PFSK-1 (cell line): Measurements from ENCODE around the gene PSPH.

Experiments
- FOXP2 ChIP-seq: optimal IDR thresholded peaks from 2 replicates; pipeline ENCODE3; 2011; ENCODE audit warnings: borderline replicate concordance, control low read depth, inconsistent platforms; ENCODE audit not compliant: insufficient read depth; ENCODE audit errors: extremely low read length, extremely low read depth
- POLR2AphosphoS5 ChIP-seq: IDR thresholded peaks from 2 replicates; pipeline ENCODE4 v1.6.1; 2012; ENCODE audit warnings: low read depth, mild to moderate bottlenecking, control low read depth, low read length, moderate library complexity
- SIN3A ChIP-seq: IDR thresholded peaks from 2 replicates; pipeline ENCODE4 v1.6.1; 2012; ENCODE audit warnings: mild to moderate bottlenecking, low read length, moderate library complexity, borderline replicate concordance; ENCODE audit not compliant: insufficient read depth
- TAF1 ChIP-seq: IDR thresholded peaks from 2 replicates; pipeline ENCODE4 v1.6.1; 2012; ENCODE audit warnings: low read length, control low read depth, borderline replicate concordance; ENCODE audit not compliant: insufficient read depth
- TF ChIP-seq, protein P1 (sequence below), 2 experiments: IDR thresholded peaks; 2 replicates each; pipeline versions ENCODE4 v1.6.1 to v1.8.0; 2011 to 2012; ENCODE audit warnings: low read depth in 2 of 2, low read length in 2 of 2, control low read depth in 1 of 2, inconsistent platforms in 1 of 2, mild to moderate bottlenecking in 1 of 2, moderate library complexity in 1 of 2; ENCODE audit not compliant: insufficient read depth in 1 of 2

PSPH gene

GRCh38 chr7:56079450-56080185 is 28.4 kb upstream of the PSPH start:
- no peak for TF ChIP-seq POLR2AphosphoS5
- no peak for TF ChIP-seq SIN3A
- TF ChIP-seq, protein P1, sequence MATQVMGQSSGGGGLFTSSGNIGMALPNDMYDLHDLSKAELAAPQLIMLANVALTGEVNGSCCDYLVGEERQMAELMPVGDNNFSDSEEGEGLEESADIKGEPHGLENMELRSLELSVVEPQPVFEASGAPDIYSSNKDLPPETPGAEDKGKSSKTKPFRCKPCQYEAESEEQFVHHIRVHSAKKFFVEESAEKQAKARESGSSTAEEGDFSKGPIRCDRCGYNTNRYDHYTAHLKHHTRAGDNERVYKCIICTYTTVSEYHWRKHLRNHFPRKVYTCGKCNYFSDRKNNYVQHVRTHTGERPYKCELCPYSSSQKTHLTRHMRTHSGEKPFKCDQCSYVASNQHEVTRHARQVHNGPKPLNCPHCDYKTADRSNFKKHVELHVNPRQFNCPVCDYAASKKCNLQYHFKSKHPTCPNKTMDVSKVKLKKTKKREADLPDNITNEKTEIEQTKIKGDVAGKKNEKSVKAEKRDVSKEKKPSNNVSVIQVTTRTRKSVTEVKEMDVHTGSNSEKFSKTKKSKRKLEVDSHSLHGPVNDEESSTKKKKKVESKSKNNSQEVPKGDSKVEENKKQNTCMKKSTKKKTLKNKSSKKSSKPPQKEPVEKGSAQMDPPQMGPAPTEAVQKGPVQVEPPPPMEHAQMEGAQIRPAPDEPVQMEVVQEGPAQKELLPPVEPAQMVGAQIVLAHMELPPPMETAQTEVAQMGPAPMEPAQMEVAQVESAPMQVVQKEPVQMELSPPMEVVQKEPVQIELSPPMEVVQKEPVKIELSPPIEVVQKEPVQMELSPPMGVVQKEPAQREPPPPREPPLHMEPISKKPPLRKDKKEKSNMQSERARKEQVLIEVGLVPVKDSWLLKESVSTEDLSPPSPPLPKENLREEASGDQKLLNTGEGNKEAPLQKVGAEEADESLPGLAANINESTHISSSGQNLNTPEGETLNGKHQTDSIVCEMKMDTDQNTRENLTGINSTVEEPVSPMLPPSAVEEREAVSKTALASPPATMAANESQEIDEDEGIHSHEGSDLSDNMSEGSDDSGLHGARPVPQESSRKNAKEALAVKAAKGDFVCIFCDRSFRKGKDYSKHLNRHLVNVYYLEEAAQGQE (IDR thresholded peaks at IDR 0.05; ENCODE audit: insufficient read depth in 1 of 2, low read depth in 2 of 2, low read length in 2 of 2) = no peak
- TF ChIP-seq TAF1 = no peak
- no peak for TF ChIP-seq FOXP2

DNA sequence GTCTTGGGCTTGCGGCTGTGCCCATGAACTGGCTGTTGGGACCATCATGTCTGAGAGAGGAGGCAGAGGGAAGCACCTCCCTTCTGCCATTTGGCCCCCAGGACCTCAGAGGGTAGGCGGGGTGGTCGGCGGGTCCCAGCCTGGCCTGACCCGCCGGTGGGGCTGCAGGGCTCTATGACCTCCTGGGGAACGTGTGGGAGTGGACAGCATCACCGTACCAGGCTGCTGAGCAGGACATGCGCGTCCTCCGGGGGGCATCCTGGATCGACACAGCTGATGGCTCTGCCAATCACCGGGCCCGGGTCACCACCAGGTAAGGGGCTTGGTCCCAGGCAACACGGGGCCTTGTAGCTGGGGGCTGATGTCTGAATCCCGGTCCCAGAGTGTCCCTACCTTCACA is 27.0 kb upstream of the PSPH start:
- TF ChIP-seq, protein P1 (IDR thresholded peaks at IDR 0.05; ENCODE audit: insufficient read depth in 1 of 2, low read depth in 2 of 2, low read length in 2 of 2) = no peak
- TF ChIP-seq POLR2AphosphoS5 = no peak
- TF ChIP-seq TAF1 = no peak
- TF ChIP-seq FOXP2 = no peak
- no peak for TF ChIP-seq SIN3A

- no peak for TF ChIP-seq FOXP2
- TF ChIP-seq, protein P1 (IDR thresholded peaks at IDR 0.05; ENCODE audit: insufficient read depth in 1 of 2, low read depth in 2 of 2, low read length in 2 of 2) = no peak
- no peak for TF ChIP-seq POLR2AphosphoS5
- no peak for TF ChIP-seq TAF1
- no peak for TF ChIP-seq SIN3A
These were observed 26.4 kb upstream of the PSPH start for GRCh38 chr7:56077681-56078080.

DNA sequence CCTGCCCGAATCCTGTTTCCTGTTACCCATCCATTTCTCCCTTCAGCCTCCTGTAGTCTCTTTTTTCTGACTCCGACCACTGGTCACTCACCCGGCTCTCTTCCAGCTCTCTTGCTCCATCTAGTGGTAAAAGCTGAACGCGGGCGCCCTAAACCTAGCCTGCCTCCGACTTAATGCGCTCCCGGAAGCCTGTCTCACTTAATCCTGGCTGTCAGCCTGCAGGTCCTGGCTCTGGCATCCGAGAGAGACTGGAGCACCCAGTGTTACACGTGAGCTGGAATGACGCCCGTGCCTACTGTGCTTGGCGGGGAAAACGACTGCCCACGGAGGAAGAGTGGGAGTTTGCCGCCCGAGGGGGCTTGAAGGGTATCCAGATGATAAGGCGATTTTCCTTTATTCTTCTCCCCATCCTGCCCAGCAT is 23.1 kb upstream of the PSPH start:
- TF ChIP-seq, protein P1 (IDR thresholded peaks at IDR 0.05; ENCODE audit: insufficient read depth in 1 of 2, low read depth in 2 of 2, low read length in 2 of 2) = no peak
- TF ChIP-seq FOXP2 (no peak), SIN3A (no peak), TAF1 (no peak), POLR2AphosphoS5 (no peak)
